Measurements from ENCODE around the gene EPN1. TPM values are rescaled to one million over a fixed set of nuclear protein-coding genes. Genes with fewer than 3 reads are reported as not detected.

The EPN1 gene
- total RNA-seq, 4 donors from 2014 or later, result 52.1 to 168 (median 77.4) TPM

- intact Hi-C loops (cut with DNase I), result no loop called here
- H3K27ac ChIP-seq, result peak overlapping the region in 3 of 4 donors; percentile 99 to 100 (median 99)
- H3K9me3 ChIP-seq, result no peaks in the 10 kb centered on the region
- DNase-seq, result no peak
- WGBS, 2 donors, result 34 to 38% methylated on average over 7 of the region's 7 CpGs
- peaks cover 12 to 46% (median 21%) of the 10 kb centered on the region in 3 donors for H3K36me3 ChIP-seq
- H3K4me3 ChIP-seq, result peak overlapping the region; percentile 76 to 95 (median 86)
- no peaks in the 10 kb centered on the region for H3K27me3 ChIP-seq
- peaks cover 39 to 68% (median 41%) of the 10 kb centered on the region in 3 donors for H3K4me1 ChIP-seq
- TF ChIP-seq POLR2A (IDR thresholded peaks at IDR 0.05) (no peak), CTCF (IDR thresholded peaks at IDR 0.05) (no peak)
Observed at GRCh38 chr19:55656552-55656951, 18.5 kb upstream of the EPN1 start.

GRCh38 chr19:55656988-55657747, 17.9 kb upstream of the EPN1 start:
- Histone ChIP-seq H3K4me1 (peaks cover 39 to 66% (median 41%) of the 10 kb centered on the region in 3 donors), H3K4me3 (peak overlapping the region; percentile 76 to 95 (median 86)), H3K36me3 (peaks cover 18 to 46% (median 27%) of the 10 kb centered on the region in 3 donors), H3K9me3 (no peaks in the 10 kb centered on the region), H3K27me3 (no peaks in the 10 kb centered on the region), H3K27ac (peak overlapping the region in 2 of 4 donors; percentile 3 to 100)
- whole genome bisulfite sequencing, 2 donors, result 26 to 31% methylated on average over 11 to 15 of the region's 18 CpGs
- DNase-seq, result no peak
- no peak for TF ChIP-seq POLR2A (IDR thresholded peaks at IDR 0.05)
- no peak for TF ChIP-seq CTCF (IDR thresholded peaks at IDR 0.05)
- intact Hi-C loops (cut with DNase I), result no loop called here

GRCh38 chr19:55658846-55659459, 16.1 kb upstream of the EPN1 start:
- Histone ChIP-seq H3K4me1 (peaks cover 34 to 52% (median 36%) of the 10 kb centered on the region in 3 donors), H3K36me3 (peaks cover 36 to 56% (median 45%) of the 10 kb centered on the region in 3 donors), H3K4me3 (no peak overlapping the region), H3K27me3 (no peaks in the 10 kb centered on the region), H3K9me3 (no peaks in the 10 kb centered on the region), H3K27ac (no peak overlapping the region)
- intact Hi-C loops (cut with DNase I), result no loop called here
- TF ChIP-seq CTCF (IDR thresholded peaks at IDR 0.05) (no peak), POLR2A (IDR thresholded peaks at IDR 0.05) (no peak)
- no peak for DNase-seq
- WGBS, 2 donors, result 85% methylated on average over 9 of the region's 37 CpGs; no CpG with 5 or more reads in 1 of the 2 donors

GRCh38 chr19:55659822-55660221, 15.2 kb upstream of the EPN1 start:
- H3K4me3 ChIP-seq, result no peak overlapping the region
- WGBS, 2 donors, result 62 to 66% methylated on average over 5 to 7 of the region's 9 CpGs
- no peak for DNase-seq
- peaks cover 34 to 52% (median 36%) of the 10 kb centered on the region in 3 donors for H3K4me1 ChIP-seq
- H3K36me3 ChIP-seq, result peaks cover 42 to 64% (median 52%) of the 10 kb centered on the region in 3 donors
- no peak overlapping the region for H3K27ac ChIP-seq
- intact Hi-C loops (cut with DNase I), result no loop called here
- TF ChIP-seq CTCF (IDR thresholded peaks at IDR 0.05) (no peak), POLR2A (IDR thresholded peaks at IDR 0.05) (no peak)
- H3K9me3 ChIP-seq, result no peaks in the 10 kb centered on the region
- no peaks in the 10 kb centered on the region for H3K27me3 ChIP-seq

GRCh38 chr19:55660404-55660803, 14.6 kb upstream of the EPN1 start:
- Histone ChIP-seq H3K27me3 (no peaks in the 10 kb centered on the region), H3K36me3 (peaks cover 42 to 69% (median 52%) of the 10 kb centered on the region in 3 donors), H3K4me3 (no peak overlapping the region), H3K4me1 (peaks cover 34 to 52% (median 36%) of the 10 kb centered on the region in 3 donors), H3K9me3 (no peaks in the 10 kb centered on the region), H3K27ac (no peak overlapping the region)
- intact Hi-C loops (cut with DNase I), result no loop called here
- DNase-seq, result no peak
- WGBS, 2 donors, result 90 to 100% methylated on average over 1 to 2 of the region's 12 CpGs
- TF ChIP-seq POLR2A (IDR thresholded peaks at IDR 0.05) (no peak), CTCF (IDR thresholded peaks at IDR 0.05) (no peak)
